ENCODE data around the gene NUDT22.

DNA sequence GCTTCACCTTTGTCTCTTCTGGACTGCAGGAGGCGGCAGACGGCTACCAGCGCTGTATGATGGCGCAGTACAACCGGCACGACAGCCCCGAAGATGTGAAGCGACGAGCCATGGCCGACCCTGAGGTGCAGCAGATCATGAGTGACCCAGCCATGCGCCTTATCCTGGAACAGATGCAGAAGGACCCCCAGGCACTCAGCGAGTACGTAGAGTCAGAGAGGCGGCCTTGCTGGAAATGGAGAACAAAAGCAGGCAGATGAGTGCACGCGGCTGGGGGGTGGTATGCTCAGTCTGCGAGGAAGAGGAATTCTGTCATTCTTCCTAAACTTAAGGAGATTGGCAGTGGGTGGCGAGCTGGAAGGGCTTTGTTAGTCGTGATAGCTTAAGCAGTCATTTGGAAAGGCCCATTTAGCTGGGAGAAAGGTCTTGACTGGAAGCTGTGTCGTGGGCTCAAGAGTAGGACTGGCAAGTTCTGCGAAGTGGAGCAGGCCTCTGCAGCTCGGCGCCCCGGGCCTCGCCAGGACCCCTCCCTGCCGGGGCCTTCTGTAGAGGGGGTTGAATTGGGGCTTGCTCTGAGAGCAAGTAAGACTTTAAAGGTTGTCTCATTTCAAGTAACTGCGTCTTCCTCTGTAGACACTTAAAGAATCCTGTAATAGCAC lies 22.5 kb upstream of the NUDT22 start:
- no peak for TF ChIP-seq GATA2 (IDR thresholded peaks at IDR 0.05; ENCODE audit: low read depth, low read length)
- no peak for TF ChIP-seq GATA3 (IDR thresholded peaks at IDR 0.05; ENCODE audit: low read depth, low read length)
